IMR-90 (cell line): ENCODE measurements around the gene SEMA6A. TPM values are rescaled to one million over a fixed set of nuclear protein-coding genes. Genes with fewer than 3 reads are reported as not detected.

Experiments
- ATAC-seq: fragments of 200-7000 bp; cut with Tn5 transposase; 2 replicates; pipeline ENCODE4 v1.9.1; 2020; ENCODE audit warnings: low read depth, mild to moderate bottlenecking, moderate library complexity
- BruUV-seq: library from RNA; stranded (reverse); fragments of 400-500 nt; replicated peaks from 2 replicates; lab custom pipeline; 2021; lab: Mats Ljungman, UMichigan
- CTCF ChIA-PET: fragments of 300-600 bp; formaldehyde crosslinking; extraction: SDS; loops from one replicate; lab custom pipeline; 2021; ENCODE audit warnings: antibody characterized with exemption; lab: Yijun Ruan, JAX
- POLR2A ChIA-PET: fragments of 300-600 bp; sonication (Branson Sonifier 250); formaldehyde crosslinking; loops from one replicate; lab custom pipeline; 2022; ENCODE audit warnings: antibody characterized with exemption; ENCODE audit not compliant: unreplicated experiment; lab: Charles Lee
- DNase-seq: peaks from one replicate; pipeline ENCODE4 v3.0.0; 2013
- H2AFZ ChIP-seq: replicated peaks from 2 replicates; pipeline ENCODE3; 2013; ENCODE audit warnings: low read length, mild to moderate bottlenecking; ENCODE audit not compliant: poor library complexity
- H2AK5ac ChIP-seq: 2 replicates; pipeline ENCODE4 v1.6.1; 2013; ENCODE audit warnings: low read depth, low read length, inconsistent platforms
- H2AK9ac ChIP-seq: replicated peaks from 2 replicates; pipeline ENCODE3; 2013; ENCODE audit warnings: mild to moderate bottlenecking, low read depth, low read length, moderate library complexity; ENCODE audit not compliant: poor library complexity
- H2BK120ac ChIP-seq: 2 replicates; pipeline ENCODE4 v1.6.1; 2013; ENCODE audit warnings: low read depth, low read length, inconsistent platforms
- H2BK15ac ChIP-seq: 3 replicates; pipeline ENCODE4 v1.6.1; 2013; ENCODE audit warnings: low read depth, low read length, inconsistent platforms
- H2BK20ac ChIP-seq: 2 replicates; pipeline ENCODE4 v1.6.1; 2013; ENCODE audit warnings: low read depth, mild to moderate bottlenecking, inconsistent platforms, low read length, moderate library complexity
- H2BK5ac ChIP-seq: 2 replicates; pipeline ENCODE4 v1.6.1; 2013; ENCODE audit warnings: mild to moderate bottlenecking, low read depth, low read length, inconsistent platforms; ENCODE audit not compliant: poor library complexity, severe bottlenecking
- H3K14ac ChIP-seq: replicated peaks from 2 replicates; pipeline ENCODE4 v1.6.1; 2013; ENCODE audit warnings: low read depth, low read length, inconsistent platforms
- H3K18ac ChIP-seq: 2 replicates; pipeline ENCODE4 v1.6.1; 2013; ENCODE audit warnings: low read depth, low read length, control low read depth
- H3K23ac ChIP-seq: 2 replicates; pipeline ENCODE4 v1.6.1; 2013; ENCODE audit warnings: low read depth, low read length, inconsistent platforms
- H3K27ac ChIP-seq: 2 replicates; pipeline ENCODE4 v1.5.1; 2013; ENCODE audit warnings: mild to moderate bottlenecking, control low read depth, low read length; ENCODE audit not compliant: insufficient read depth
- H3K27me3 ChIP-seq: 2 replicates; pipeline ENCODE4 v1.6.1; 2013; ENCODE audit warnings: low read length; ENCODE audit not compliant: control insufficient read depth, insufficient read depth
- H3K36me3 ChIP-seq: 2 replicates; pipeline ENCODE4 v1.6.1; 2013; ENCODE audit warnings: low read length, mixed read lengths; ENCODE audit not compliant: control insufficient read depth, insufficient read depth
- H3K4ac ChIP-seq: 2 replicates; pipeline ENCODE4 v1.6.1; 2013; ENCODE audit warnings: low read depth, low read length, inconsistent platforms
- H3K4me1 ChIP-seq: 2 replicates; pipeline ENCODE4 v1.6.1; 2013; ENCODE audit warnings: low read length, mixed read lengths; ENCODE audit not compliant: control insufficient read depth, insufficient read depth
- H3K4me2 ChIP-seq: 2 replicates; pipeline ENCODE4 v1.6.1; 2013; ENCODE audit warnings: low read depth, mild to moderate bottlenecking, control low read depth, low read length, moderate library complexity
- H3K4me3 ChIP-seq: 2 replicates; pipeline ENCODE4 v1.5.1; 2013; ENCODE audit warnings: low read depth, mild to moderate bottlenecking, control low read depth, low read length, moderate library complexity; ENCODE audit not compliant: insufficient read depth
- H3K56ac ChIP-seq: 2 replicates; pipeline ENCODE4 v1.6.1; 2013; ENCODE audit warnings: low read length, inconsistent platforms; ENCODE audit not compliant: insufficient read depth; ENCODE audit errors: extremely low read depth
- H3K79me1 ChIP-seq, 2 experiments: 2 replicates each; pipeline ENCODE4 v1.6.1; 2013; ENCODE audit warnings: low read length in 2 of 2, inconsistent platforms in 1 of 2, low read depth in 1 of 2
- H3K9ac ChIP-seq: 2 replicates; pipeline ENCODE4 v1.6.1; 2013; ENCODE audit warnings: low read depth, low read length, control low read depth
- H3K9me1 ChIP-seq: 2 replicates; pipeline ENCODE4 v1.6.1; 2013; ENCODE audit warnings: low read length, inconsistent platforms; ENCODE audit not compliant: insufficient read depth
- H3K9me3 ChIP-seq: 2 replicates; pipeline ENCODE4 v1.6.1; 2013; ENCODE audit warnings: low read length; ENCODE audit not compliant: control insufficient read depth, insufficient read depth
- H4K20me1 ChIP-seq: 2 replicates; pipeline ENCODE4 v1.6.1; 2013; ENCODE audit warnings: low read length, inconsistent platforms; ENCODE audit not compliant: insufficient read depth
- H4K5ac ChIP-seq: 2 replicates; pipeline ENCODE4 v1.6.1; 2013; ENCODE audit warnings: mild to moderate bottlenecking, low read depth, low read length, control low read depth
- H4K8ac ChIP-seq, 2 experiments: 2 replicates each; pipeline ENCODE4 v1.6.1; 2013; ENCODE audit warnings: low read depth in 2 of 2, low read length in 2 of 2, control low read depth in 1 of 2, inconsistent platforms in 1 of 2
- H4K91ac ChIP-seq: 2 replicates; pipeline ENCODE4 v1.6.1; 2013; ENCODE audit warnings: low read depth, low read length, inconsistent platforms; ENCODE audit not compliant: insufficient read depth
- CEBPB ChIP-seq: IDR thresholded peaks from 2 replicates; pipeline ENCODE4 v1.6.1; 2012; ENCODE audit warnings: low read depth, low read length, improper control_type of control experiment
- MAZ ChIP-seq: IDR thresholded peaks from 2 replicates; pipeline ENCODE4 v1.6.1; 2012; ENCODE audit warnings: low read depth, mild to moderate bottlenecking, low read length, improper control_type of control experiment, moderate library complexity, borderline replicate concordance
- WGBS, 2 experiments: methylation state at CpG; one replicate each; pipeline versions ENCODE4 v1.1.5 to v1.1.7; 2013; ENCODE audit warnings: missing lambda C conversion rate in 2 of 2; ENCODE audit not compliant: insufficient read length in 1 of 2; ENCODE audit errors: extremely low coverage in 2 of 2; 5-methylcytosine and 5-hydroxymethylcytosine counted together
- dilution Hi-C: fragments of 300-500 bp; cut with HindIII; formaldehyde crosslinking; loops from one replicate; pipeline ENCODE4 v1.14.3; 2018; ENCODE audit warnings: low sequenced_read_pairs; ENCODE audit not compliant: unreplicated experiment
- in situ Hi-C: fragments of 300-500 bp; cut with MboI; formaldehyde crosslinking; loops from 3 replicates; pipeline ENCODE4 v1.14.3; 2019; ENCODE audit warnings: low sequenced_read_pairs, inconsistent platforms, mixed read lengths
- intact Hi-C: fragments of 100-400 bp; cut with micrococcal nuclease; formaldehyde crosslinking; loops from 2 replicates; pipeline ENCODE4 v1.10.0; 2022
- polyA plus RNA-seq, 3 experiments: library from polyadenylated mRNA; depleted of rRNA; stranded (reverse); fragments of >200 nt; gene quantifications; 2 replicates each; pipeline ENCODE4 v1.2.3, GENCODE V29; 2012; ENCODE audit warnings: low replicate concordance in 1 of 3
- total RNA-seq: library from RNA; depleted of rRNA; stranded (reverse); fragments of >200 nt; gene quantifications from 2 replicates; pipeline ENCODE4 v1.2.3, GENCODE V29; 2012

Gene SEMA6A
- total and polyA plus RNA-seq, 2 of the 4 experiments (the other 2 are of a cell fraction) = 0.27 to 0.36 TPM

DNA sequence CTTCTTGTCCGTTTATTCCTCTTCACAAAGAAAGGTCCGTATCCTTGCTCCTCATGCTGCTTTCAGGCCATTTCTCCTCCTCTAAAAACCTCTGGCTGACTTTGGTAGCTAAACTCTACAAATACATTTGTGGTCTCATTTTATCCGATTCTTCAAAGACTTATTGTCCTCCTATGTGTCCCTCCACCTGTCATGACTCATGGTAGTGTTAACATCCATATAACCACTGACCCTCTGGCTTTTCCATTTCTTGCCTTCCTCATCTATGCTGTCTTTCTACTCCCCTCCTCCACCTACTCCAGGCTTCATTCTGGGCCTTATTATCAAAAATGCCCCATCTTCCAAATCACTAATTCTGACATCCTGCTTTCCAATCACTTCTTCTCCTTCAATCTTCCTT lies 4.1 kb upstream of the SEMA6A start:
- intact Hi-C loops = loop anchor here (10.0 kb wide), 1 partner anchor 936 kb away; no protein-coding TSS in a partner anchor
- WGBS, 2 experiments = 86% methylated on average over 1 of the region's 3 CpGs; no CpG with 5 or more reads in 1 of the 2 experiments
- Histone ChIP-seq H4K8ac (no peak overlapping the region), H2BK15ac (no peak overlapping the region), H3K27me3 (peaks cover 28% of the 10 kb centered on the region), H3K79me1 (no peaks in the 10 kb centered on the region), H3K4me3 (no peak overlapping the region), H2BK5ac (no peak overlapping the region), H2BK20ac (no peak overlapping the region), H2AK5ac (no peak overlapping the region), H3K23ac (no peak overlapping the region), H4K5ac (no peak overlapping the region), H3K56ac (no peak overlapping the region), H3K4ac (no peak overlapping the region), H3K27ac (no peak overlapping the region), H4K20me1 (no peaks in the 10 kb centered on the region), H3K4me1 (no peaks in the 10 kb centered on the region), H3K36me3 (no peaks in the 10 kb centered on the region), H2BK120ac (no peak overlapping the region), H2AK9ac (no peak overlapping the region), H4K91ac (no peak overlapping the region), H3K9me1 (no peaks in the 10 kb centered on the region), H3K9me3 (no peaks in the 10 kb centered on the region; the same call in 1 of the 2 replicates), H3K18ac (no peak overlapping the region), H3K9ac (no peak overlapping the region), H3K4me2 (no peak overlapping the region), H3K14ac (no peak overlapping the region), H2AFZ (no peak overlapping the region)
- in situ Hi-C loops = no loop called here
- ChIA-PET CTCF (no interaction called here), POLR2A (no interaction called here)
- ATAC-seq = no peak
- BruUV-seq = no TSS peak
- no peak for DNase-seq
- dilution Hi-C loops = no loop called here
- no peak for TF ChIP-seq CEBPB
- TF ChIP-seq MAZ = no peak
